Activated gamma-delta T cell treated with anti-CD3 and anti-CD28 coated beads, Interleukin-2, amount 50 U/mL, for 16 hours (primary cell): Measurements from ENCODE around the gene TRIM5.
A peak's percentile ranks its signal among the peaks of the same experiment; 100 is the strongest.
"Not testable (repeated sequence)": the region's sequence is repeated elsewhere in the genome, so short reads cannot be mapped to it uniquely, and the experiment has no call there.

Experiments
- DNase-seq: peaks from one replicate; pipeline ENCODE4 v3.0.0-alpha.2; 2020; ENCODE audit warnings: low read depth

The TRIM5 gene

DNA sequence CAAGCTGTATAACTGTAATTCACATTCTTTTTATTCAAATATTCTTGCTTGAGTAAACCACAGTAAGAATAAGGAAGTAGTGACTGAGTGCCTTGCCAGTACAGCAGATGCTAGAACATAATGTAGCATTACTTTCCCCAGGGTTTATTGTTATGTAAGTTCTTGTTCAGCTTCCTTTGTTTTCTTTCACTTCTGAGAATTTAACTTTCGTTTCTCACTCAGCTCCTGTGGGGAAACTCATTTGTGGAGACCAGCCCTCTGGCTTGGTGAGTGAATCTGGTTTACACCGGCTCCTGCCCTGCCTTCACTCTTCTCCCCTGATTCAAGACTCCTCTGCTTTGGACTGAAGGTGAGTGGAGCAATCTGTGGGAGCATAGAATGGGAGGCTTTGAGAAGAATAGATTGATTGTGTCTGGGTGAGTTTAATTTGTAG lies 4.7 kb upstream of the TRIM5 start, which contains the start of gene TRIM22:
TRIM22 (plus strand) TSS at position 240 of the 433 bp plus-strand sequence. CDS start 6,443 bp downstream, outside the sequence.
- peak; percentile 28 for DNase-seq

DNA sequence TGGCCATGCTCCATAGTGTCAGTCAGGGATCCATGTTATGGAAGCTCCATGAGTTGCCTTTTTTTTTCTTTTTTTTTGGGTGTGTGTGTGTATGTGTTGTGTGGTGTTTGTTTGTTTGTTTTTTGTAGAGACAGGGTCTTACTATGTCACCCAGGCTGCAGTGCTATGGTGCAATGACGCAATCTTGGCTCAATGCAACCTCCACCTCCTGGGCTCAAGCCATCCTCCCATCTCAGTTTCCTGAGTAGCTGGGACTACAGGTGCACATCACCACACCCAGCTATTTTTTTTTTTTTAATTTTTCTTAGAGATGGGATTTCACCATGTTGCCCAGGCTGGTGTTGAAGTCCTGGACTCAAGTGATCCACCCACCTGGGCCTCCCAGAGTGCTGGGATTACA lies 3.6 kb upstream of the TRIM5 start:
- DNase-seq = no peak

DNA sequence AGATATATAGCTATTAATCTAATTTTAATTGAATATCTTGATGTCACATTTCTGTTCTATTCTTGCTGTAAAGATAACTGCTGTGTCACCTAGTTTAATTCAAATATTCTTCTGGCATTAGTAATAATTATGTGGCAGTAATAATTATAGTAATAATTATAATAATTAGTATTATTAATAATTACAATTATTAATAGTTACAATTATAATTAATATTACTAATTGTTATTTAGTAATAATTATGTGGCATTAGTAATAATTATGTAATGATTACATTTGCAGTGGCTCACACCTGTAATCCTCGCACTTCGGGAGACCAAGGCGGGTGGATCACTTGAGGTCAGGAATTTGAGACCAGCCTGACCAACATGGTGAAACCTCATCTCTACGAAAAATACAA lies 1.6 kb upstream of the TRIM5 start:
- DNase-seq = no peak

DNA sequence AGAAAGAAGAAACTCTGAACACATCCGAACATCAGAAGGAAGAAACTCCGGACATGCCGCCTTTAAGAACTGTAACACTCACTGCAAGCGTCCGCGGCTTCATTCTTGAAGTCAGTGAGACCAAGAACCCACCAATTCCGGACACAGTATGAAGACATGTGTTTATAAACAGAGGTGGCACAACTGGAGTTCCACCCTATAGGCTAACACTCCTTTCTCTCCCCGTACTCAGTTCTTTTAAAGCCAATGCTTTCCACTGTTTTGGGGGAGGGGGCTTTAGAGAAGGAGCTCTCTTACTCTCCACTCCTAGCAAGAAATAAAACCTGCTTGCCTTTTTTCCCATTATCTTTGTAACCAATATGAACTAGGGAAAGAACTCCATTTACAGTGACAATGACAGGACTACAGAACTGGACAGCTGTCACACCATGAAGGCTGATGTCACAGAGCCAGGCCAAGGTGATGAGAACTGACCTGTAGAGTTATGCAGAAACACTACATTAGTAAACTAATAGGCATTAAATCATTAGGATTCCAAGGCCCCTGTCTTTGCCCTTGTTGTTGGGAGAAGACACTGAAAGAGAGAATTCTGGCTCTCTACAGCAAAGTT lies 733 bp downstream of the TRIM5 start:
- DNase-seq = no peak

DNA sequence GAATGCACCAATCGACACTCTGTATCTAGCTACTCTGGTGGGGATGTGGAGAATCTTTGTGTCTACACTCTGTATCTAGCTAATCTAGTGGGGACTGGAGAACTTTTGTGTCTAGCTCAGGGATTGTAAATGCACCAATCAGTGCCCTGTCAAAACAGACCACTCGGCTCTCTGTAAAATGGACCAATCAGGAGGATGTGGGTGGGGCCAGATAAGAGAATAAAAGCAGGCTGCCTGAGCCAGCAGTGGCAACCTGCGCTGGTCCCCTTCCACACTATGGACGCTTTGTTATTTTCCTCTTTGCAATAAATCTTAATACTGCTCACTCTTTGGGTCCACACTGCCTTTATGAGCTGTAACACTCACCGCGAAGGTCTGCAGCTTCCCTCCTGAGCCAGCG lies 1.3 kb downstream of the TRIM5 start:
- not testable (repeated sequence) for DNase-seq

DNA sequence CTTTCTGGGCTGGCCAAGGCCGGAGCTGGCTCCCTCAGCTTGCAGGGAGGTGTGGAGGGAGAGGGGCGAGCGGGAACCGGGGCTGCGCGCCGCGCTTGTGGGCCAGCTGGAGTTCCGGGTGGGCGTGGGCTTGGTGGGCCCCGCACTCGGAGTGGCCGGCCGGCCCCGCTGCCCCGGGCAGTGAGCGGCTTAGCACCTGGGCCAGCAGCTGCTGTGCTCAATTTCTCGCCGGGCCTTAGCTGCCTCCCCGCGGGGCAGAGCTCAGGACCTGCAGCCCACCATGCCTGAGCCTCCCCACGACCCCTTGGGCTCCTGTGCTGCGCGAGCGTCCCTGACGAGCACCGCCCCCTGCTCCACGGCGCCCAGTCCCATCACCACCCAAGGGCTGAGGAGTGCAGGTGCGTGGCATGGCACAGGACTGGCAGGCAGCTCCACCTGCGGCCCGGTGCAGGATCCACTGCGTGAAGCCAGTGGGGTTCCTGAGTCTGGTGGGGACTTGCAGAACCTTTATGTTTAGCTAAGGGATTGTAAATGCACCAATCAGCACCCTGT lies 1.9 kb downstream of the TRIM5 start:
- not testable (repeated sequence) for DNase-seq

DNA sequence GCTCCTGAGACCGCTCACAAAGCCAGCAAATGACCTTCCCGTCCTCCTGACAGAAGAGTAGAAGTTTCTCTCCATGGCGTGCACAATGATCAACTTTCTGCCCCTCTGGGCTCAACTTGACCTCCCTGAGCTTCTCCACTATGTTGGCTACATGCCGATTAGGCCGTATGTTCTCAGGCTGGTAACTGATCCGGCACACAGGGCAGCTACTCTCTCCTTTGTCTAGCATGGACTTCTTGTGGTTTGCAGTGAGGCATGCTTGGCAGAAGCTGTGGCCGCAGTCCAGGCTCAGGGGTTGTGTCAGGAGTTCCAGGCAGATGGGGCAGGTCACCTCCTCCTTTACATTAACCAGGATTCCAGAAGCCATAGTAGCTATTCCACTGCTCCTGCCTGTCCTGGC lies 5.1 kb downstream of the TRIM5 start:
- DNase-seq = no peak

DNA sequence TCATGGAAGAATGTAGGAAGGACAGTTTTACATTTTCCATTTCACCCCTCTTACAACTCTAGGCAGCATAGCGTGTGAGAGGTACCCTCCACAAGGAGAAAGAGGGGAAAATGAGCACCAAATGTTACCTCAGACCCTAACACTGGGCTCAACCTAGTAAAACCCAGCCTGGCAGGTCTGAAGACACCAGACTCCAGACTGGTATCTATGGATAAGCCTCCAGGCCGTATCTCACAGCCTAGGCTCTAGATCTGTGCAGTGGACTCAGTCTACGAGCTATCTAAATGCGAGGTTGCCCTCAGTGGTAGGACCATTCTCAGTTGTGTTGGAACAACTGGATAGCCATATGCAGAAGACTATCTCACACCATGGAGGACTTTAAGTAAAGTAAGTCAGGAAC lies 10.5 kb downstream of the TRIM5 start:
- DNase-seq = no peak

DNA sequence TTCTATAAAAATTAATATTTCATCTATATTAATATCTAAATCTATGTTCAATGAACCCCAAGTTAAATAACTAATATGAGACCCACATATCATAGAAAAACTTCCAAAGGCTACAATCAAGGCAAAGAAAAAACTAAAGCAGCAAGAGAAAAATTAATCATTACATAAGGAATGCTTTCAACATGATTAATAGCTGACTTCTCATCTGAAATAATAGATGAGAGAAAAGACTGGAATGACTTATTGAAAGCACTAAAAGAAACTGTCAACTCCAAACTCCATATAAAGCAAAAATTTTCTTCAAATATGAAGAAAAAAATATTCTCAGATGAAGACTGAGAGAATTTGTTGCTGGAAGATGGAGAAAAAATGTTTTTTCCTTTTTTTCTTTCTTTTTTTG lies 13.0 kb downstream of the TRIM5 start:
- no peak for DNase-seq

DNA sequence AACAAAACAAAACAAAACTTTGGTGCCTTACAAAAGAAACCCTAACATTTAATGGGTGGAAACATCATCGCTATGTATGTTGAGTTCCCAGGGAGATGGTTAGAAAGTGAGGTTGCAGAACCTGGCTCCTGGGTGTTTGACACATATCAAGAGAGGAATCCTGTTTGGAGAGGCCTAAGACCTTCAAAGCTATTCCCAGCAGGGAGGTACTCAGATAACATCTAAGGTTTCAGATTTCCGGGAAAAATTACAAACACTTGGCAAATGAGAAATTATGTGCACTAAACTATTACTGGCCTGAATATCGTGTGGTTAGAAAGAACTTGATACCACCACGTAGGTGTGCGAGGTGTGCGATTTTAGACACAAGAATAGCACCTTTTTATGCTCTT lies 18.5 kb downstream of the TRIM5 start:
- no peak for DNase-seq

DNA sequence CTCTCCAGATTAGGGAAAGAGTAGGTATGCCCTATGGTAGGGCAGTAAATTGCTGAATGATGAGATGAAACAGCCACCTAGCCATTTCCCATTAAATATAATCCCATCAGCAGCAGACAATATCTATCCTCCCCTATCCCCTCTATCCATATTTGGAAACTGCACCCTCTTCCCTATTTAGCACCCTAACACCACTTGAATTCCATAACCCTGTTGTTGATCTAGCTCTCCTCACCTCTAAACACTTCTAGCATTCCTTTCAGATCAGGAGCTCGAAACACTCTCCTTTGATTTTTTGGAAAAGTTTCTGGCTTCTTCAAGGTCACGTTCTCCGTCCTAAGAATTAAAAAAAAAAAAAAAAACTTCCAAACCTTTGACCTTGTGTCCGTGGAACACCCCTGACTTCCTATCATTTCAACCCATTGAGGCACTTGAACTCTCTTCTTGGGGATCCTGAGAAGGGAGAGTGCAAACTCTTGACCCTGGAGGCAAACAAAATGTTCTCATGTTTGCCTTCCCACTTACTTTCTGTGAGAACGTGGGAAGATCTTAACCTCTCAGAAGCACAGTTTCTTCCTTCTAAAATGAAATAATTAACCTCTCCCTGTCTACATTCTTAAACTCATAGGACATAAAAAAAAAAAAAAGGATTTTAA lies 19.0 kb downstream of the TRIM5 start:
- DNase-seq = no peak

DNA sequence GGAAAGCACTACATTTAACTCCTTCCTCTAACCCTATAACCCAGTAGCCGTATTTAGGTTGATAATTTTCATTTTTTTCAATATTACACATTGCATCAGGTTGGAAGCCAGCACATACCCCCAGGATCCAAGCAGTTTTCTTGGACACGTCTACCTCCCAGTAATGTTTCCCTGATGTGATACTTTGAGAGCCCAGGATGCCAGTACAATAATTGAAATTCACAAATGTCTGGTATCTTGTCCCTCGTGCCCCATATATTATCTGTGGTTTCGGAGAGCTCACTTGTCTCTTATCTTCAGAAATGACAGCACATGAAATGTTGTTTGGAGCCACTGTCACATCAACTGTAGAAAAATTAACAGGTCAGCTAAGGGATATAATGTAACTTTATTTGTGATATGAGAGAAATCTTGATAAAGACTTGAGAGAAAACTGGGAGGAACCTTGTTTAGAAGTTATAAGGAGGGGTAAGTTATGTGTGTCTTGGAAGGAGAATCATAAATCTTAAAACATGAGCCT lies 19.8 kb downstream of the TRIM5 start:
- DNase-seq = no peak

DNA sequence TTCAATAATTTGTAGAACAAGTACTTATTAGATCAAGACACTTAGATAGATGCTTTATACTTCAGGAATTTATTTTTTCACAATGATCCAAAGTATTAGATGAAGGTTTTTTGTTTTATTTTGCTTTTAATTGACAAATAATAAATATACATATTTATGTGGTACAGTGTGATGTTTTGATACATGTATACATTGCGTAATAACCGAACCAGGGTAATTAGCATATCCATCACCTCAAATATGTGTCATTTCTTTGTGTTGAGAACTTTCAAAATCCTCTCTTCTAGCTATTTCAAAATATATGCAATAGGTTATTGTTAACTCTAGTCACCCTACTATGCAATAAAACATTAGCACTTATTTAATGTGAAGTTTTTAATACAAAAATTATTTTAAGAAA lies 21.4 kb downstream of the TRIM5 start:
- DNase-seq = no peak

DNA sequence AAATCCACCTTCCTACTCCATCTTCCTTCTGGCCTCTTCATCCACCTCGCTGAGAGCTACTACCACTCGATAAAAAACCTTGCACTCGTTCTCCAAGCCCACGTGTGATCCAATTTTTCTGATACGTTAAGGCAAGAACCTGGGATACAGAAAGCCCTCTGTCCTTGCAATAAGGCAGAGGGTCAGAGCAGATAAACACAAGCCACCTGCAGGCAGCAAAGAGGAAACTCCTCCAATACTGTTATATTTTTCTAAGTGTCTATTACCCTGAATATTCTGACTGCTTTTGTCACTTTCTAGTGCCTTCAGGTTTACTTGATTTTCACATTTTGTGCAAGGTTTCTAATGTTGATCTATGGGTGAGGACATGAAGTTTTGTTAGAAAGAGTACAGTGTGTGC lies 26.6 kb downstream of the TRIM5 start:
- DNase-seq = no peak

DNA sequence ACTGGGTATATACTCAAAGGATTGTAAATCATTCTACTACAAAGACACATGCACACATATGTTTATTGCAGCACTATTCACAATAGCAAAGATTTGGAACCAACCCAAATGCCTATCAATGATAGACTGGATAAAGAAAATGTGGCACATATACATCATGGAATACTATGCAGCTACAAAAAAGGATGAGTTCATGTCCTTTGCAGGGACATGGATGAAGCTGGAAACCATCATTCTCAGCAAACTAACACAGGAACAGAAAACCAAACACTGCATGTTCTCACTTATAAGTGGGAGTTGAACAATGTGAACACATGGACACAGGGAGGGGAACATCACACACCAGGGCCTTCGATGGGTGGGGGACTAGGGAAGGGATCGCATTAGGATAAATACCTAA lies 27.9 kb downstream of the TRIM5 start:
- not testable (repeated sequence) for DNase-seq

DNA sequence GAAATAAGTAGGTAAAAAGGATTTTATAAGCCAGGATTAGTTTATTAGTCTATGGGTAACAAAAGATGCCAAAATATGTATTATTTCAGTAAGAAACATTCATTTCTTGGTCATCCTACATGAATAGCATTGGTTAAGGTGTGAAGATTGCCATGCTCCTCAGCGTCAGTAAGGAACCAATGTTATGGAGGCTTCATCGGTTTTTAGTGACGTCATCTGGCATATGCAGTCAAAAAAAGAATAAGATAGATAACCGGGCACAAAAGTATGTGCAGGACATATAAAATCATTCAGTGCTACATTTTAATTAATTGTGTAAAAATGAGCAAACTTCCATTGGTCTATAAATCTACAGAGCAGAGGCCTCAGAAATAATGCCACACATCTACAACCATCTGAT lies 29.4 kb downstream of the TRIM5 start:
- DNase-seq = no peak

DNA sequence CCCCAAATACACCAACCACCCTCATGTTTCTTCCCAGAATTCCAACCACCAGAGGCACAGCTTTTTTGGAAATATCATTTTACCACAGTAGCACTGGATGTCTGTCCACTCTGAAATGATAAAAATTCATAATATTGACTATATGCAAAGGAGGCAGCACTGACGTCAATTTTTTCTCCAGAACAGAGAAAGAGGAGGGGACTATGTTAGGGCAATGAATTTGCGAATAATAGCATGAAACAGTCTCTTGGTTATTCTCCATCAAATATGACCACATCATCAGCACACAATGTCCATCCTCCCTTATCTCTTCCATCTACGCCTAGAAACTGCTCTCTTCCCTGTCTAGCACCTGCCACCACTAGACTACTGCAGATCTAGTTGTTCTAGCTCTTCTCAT lies 38.7 kb downstream of the TRIM5 start:
- no peak for DNase-seq

DNA sequence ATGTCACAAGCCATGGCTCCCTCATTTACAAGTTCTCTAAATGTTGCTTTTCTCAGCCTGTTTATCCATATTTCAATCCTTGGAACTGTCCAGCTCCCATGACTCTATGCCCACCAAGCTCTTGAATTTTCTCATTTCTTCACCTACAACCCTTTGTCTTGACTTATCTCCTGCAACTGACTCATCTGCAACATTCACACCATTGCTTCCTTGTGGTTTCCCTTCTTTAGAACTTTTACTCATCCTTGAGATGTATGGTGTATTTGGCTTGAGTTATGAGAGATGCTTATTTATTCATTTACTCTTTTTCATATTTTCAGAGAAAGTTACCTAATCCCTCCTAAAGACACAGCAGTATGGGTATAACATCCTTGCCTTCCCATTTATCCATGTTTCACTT lies 41.3 kb downstream of the TRIM5 start:
- no peak for DNase-seq

DNA sequence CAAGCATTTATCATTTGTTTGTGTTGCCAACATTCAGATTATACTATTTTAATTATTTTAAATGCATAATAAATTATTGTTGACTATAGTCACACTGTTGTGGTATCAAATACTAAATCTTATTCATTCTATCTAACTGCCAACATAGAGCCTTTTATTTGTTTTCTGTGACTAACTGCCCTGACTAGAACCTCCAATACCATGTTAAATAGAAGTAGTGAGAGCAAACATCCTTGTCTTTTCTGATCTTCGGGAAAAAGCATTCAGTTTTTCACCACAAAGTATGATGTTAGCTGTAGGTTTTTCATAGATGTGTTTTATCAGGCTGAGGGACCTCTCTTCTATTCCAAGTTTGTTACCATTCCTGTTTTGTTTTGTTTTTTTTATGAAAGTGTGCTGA lies 44.9 kb downstream of the TRIM5 start:
- DNase-seq = no peak

DNA sequence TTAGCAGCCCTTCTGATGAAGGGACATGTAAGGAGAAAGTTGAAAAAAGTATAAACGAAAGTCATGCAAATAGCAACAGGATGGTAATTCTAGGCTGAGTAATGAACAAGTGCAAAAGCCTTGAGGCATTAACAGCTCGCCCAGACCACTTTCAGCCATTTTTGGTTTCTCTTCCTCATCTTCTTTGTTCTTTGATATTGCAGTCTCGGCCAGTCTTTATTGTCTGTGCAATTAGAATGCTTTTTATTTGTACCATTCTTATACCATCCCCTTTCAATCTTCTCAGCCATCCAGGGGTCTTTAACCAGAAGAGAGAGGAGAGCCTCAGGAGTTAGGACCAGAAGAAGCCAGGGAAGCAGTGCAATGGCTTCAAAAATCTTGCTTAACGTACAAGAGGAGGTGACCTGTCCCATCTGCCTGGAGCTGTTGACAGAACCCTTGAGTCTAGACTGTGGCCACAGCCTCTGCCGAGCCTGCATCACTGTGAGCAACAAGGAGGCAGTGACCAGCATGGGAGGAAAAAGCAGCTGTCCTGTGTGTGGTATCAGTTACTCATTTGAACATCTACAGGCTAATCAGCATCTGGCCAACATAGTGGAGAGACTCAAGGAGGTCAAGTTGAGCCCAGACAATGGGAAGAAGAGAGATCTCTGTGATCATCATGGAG lies 52.8 kb downstream of the TRIM5 start:
- no peak for DNase-seq

DNA sequence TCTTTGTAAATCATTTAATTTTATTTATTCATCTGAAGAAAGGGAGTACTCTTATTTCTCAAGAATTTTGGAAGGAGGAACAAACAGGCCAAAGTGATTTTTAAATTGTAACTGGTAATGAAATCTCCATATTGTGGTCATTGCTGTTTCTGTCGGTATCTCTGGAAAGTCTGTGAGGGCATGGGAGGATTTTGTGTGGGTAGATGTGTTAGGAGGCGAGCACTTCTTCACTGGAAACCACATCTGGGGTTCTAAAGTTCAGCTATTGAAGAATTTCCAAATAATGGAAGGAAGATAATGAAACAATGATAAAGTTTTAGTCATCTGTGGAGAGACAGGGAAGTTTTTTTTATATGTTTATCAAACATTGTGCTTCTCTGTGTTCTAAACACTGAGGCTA lies 53.5 kb downstream of the TRIM5 start:
- no peak for DNase-seq

DNA sequence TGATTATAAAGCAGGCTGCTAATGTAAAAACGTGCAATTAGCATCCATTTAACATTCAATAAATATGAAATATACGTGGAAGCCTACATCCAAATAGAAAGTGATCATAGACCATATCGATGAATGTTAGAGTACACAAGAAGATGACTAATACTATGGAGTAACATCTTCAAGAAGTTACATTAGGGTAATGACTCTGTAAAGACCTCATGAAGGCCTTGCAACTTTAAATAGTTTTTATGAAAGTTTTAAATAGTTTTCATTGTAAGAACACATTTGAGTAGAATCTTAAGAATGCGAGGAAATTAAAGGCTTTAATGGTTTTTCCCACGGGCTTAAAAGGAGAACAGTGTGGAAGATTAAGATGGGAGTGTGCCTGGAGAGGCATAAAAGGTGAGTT lies 58.7 kb downstream of the TRIM5 start:
- DNase-seq = no peak

DNA sequence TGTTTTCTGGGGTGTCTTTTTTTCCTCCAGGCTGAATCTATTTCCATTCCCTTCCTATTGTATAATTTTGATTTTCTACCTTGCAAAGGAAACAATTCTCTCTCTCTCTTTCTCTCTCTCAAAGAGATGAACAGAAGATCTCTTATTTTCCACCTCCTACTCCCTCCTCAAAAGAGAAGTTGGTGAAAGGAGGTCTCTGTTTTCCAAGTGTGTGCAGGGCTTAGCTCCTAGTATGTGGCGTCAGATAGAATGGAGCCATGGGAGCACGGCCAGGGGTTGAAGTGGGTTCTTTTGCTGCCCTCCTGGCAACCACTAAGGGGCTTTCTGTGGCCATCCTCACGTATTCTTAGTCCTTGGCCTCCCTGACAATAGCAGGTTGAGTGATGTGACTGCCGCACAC lies 59.6 kb downstream of the TRIM5 start:
- DNase-seq = no peak
